WERI-Rb-1 (cell line): ENCODE measurements around the gene DAB2.
"Not testable (repeated sequence)": the region's sequence is repeated elsewhere in the genome, so short reads cannot be mapped to it uniquely, and the experiment has no call there.

ENCODE experiments used
- DNase-seq: peaks from one replicate; pipeline ENCODE4 v3.0.0-alpha.2; 2020
- H3K27ac ChIP-seq: fragments of 250-450 bp; sonication (Bioruptor Pico); 2 replicates; pipeline ENCODE4 v1.5.1; 2020; ENCODE audit warnings: mild to moderate bottlenecking, moderate library complexity
- H3K27me3 ChIP-seq: fragments of 250-450 bp; sonication (Bioruptor Pico); 2 replicates; pipeline ENCODE4 v1.5.1; 2021; ENCODE audit warnings: mild to moderate bottlenecking, low read depth, moderate library complexity; ENCODE audit not compliant: insufficient read depth, severe bottlenecking
- H3K36me3 ChIP-seq: fragments of 250-450 bp; sonication (Bioruptor Pico); 2 replicates; pipeline ENCODE4 v1.5.1; 2020; ENCODE audit warnings: mild to moderate bottlenecking, moderate library complexity
- H3K4me3 ChIP-seq: 2 replicates; pipeline ENCODE4 v1.5.1; 2011; ENCODE audit warnings: low read depth, mild to moderate bottlenecking, control low read depth, low read length
- H3K9me3 ChIP-seq: fragments of 250-450 bp; sonication (Bioruptor Pico); 2 replicates; pipeline ENCODE4 v1.5.1; 2021; ENCODE audit warnings: mild to moderate bottlenecking, moderate library complexity; ENCODE audit not compliant: severe bottlenecking
- CTCF ChIP-seq: IDR thresholded peaks from 2 replicates; pipeline ENCODE4 v1.5.1; 2011; ENCODE audit warnings: low read depth, mild to moderate bottlenecking, control low read depth, inconsistent platforms, low read length

The DAB2 gene

GRCh38 chr5:39411061-39411460 is 13.7 kb downstream of the DAB2 start:
- no peaks in the 10 kb centered on the region for H3K36me3 ChIP-seq
- no peaks in the 10 kb centered on the region for H3K9me3 ChIP-seq
- no peak overlapping the region for H3K27ac ChIP-seq
- H3K27me3 ChIP-seq = no peaks in the 10 kb centered on the region
- DNase-seq = no peak
- no peak for TF ChIP-seq CTCF
- H3K4me3 ChIP-seq = no peak overlapping the region

GRCh38 chr5:39409033-39409432 is 15.7 kb downstream of the DAB2 start:
- no peak for DNase-seq
- H3K9me3 ChIP-seq = no peaks in the 10 kb centered on the region
- no peaks in the 10 kb centered on the region for H3K27me3 ChIP-seq
- TF ChIP-seq CTCF = no peak
- no peak overlapping the region for H3K27ac ChIP-seq
- no peaks in the 10 kb centered on the region for H3K36me3 ChIP-seq
- no peak overlapping the region for H3K4me3 ChIP-seq

GRCh38 chr5:39405083-39405843 is 19.5 kb downstream of the DAB2 start:
- TF ChIP-seq CTCF = no peak
- Histone ChIP-seq H3K27me3 (no peaks in the 10 kb centered on the region), H3K4me3 (no peak overlapping the region), H3K27ac (no peak overlapping the region), H3K9me3 (no peaks in the 10 kb centered on the region), H3K36me3 (no peaks in the 10 kb centered on the region)
- no peak for DNase-seq

GRCh38 chr5:39403761-39404160 is 21.0 kb downstream of the DAB2 start:
- H3K4me3 ChIP-seq, H3K36me3 ChIP-seq, DNase-seq, H3K27ac ChIP-seq, H3K27me3 ChIP-seq, H3K9me3 ChIP-seq: not testable (repeated sequence)

- H3K4me3 ChIP-seq, H3K27me3 ChIP-seq, H3K27ac ChIP-seq, H3K9me3 ChIP-seq, H3K36me3 ChIP-seq, DNase-seq: not testable (repeated sequence)
Measured at GRCh38 chr5:39402140-39402539, 22.6 kb downstream of the DAB2 start.

- no peaks in the 10 kb centered on the region for H3K27me3 ChIP-seq
Measured at GRCh38 chr5:39400713-39401578, 23.8 kb downstream of the DAB2 start.

More at GRCh38 chr5:39400713-39401578, 23.8 kb downstream of the DAB2 start:
- no peak for TF ChIP-seq CTCF
- Histone ChIP-seq H3K9me3 (no peaks in the 10 kb centered on the region), H3K36me3 (no peaks in the 10 kb centered on the region), H3K4me3 (no peak overlapping the region), H3K27ac (no peak overlapping the region)
- no peak for DNase-seq
